Measurements from ENCODE around the gene MYOZ1.
"Not testable (repeated sequence)": the region's sequence is repeated elsewhere in the genome, so short reads cannot be mapped to it uniquely, and the experiment has no call there.

The MYOZ1 gene

GRCh38 chr10:73641328-73642060 lies at the start of gene MYOZ1:
Gene MYOZ1, minus strand, starts transcription at chr10:73641474. Its CDS starts 1,457 bp downstream, at chr10:73640017.
- no peak for DNase-seq

- not testable (repeated sequence) for DNase-seq
Observed at GRCh38 chr10:73690755-73691154, 49.5 kb upstream of the MYOZ1 start.

GRCh38 chr10:73689596-73689995 lies 48.3 kb upstream of the MYOZ1 start:
- not testable (repeated sequence) for DNase-seq

- not testable (repeated sequence) for DNase-seq
Observed at GRCh38 chr10:73687641-73688040, 46.4 kb upstream of the MYOZ1 start.

- not testable (repeated sequence) for DNase-seq
Observed at GRCh38 chr10:73674546-73674945, 33.3 kb upstream of the MYOZ1 start.

- not testable (repeated sequence) for DNase-seq
Observed at GRCh38 chr10:73668378-73668777, 27.1 kb upstream of the MYOZ1 start.

GRCh38 chr10:73666153-73666809 lies 25.0 kb upstream of the MYOZ1 start:
- DNase-seq: not testable (repeated sequence)

- not testable (repeated sequence) for DNase-seq
Observed at GRCh38 chr10:73665581-73665980, 24.3 kb upstream of the MYOZ1 start.

- DNase-seq: not testable (repeated sequence)
Observed at GRCh38 chr10:73664156-73665040, 23.1 kb upstream of the MYOZ1 start.

GRCh38 chr10:73663621-73664020 lies 22.3 kb upstream of the MYOZ1 start:
- DNase-seq: not testable (repeated sequence)

- not testable (repeated sequence) for DNase-seq
Observed at GRCh38 chr10:73662705-73663104, 21.4 kb upstream of the MYOZ1 start.

GRCh38 chr10:73655990-73656298 lies 14.7 kb upstream of the MYOZ1 start, which contains the start of gene SYNPO2L:
Gene SYNPO2L, minus strand, starts transcription at chr10:73656029. Its CDS starts 107 bp downstream, at chr10:73655922.
- no peak for DNase-seq

GRCh38 chr10:73655257-73655989 lies 14.1 kb upstream of the MYOZ1 start:
- no peak for DNase-seq

GRCh38 chr10:73653701-73654100 lies 12.4 kb upstream of the MYOZ1 start:
- no peak for DNase-seq

- no peak for DNase-seq
Observed at GRCh38 chr10:73653195-73653594, 11.9 kb upstream of the MYOZ1 start.

GRCh38 chr10:73650537-73651331 lies 9.5 kb upstream of the MYOZ1 start:
- DNase-seq: peak in 18 of 51 donors; percentile 1 to 29 (median 18)

- no peak for DNase-seq
Observed at GRCh38 chr10:73649876-73650536, 8.7 kb upstream of the MYOZ1 start.

GRCh38 chr10:73648975-73649829 lies 7.9 kb upstream of the MYOZ1 start:
- DNase-seq: peak in 1 of 51 donors; percentile 14

Measured in hypothalamus (tissue), 51 donors.